H1 (cell line): ENCODE measurements around the gene MIEF2. TPM values are rescaled to one million over a fixed set of nuclear protein-coding genes. Genes with fewer than 3 reads are reported as not detected.
A peak's percentile ranks its signal among the peaks of the same experiment; 100 is the strongest.

Experiments used
- BCL11A ChIP-seq, 2 experiments: IDR thresholded peaks; one replicate each; pipeline ENCODE4 v1.6.1; 2011; ENCODE audit warnings: low read depth in 2 of 2, low read length in 2 of 2, mild to moderate bottlenecking in 2 of 2
- BRCA1 ChIP-seq: IDR thresholded peaks from 2 replicates; pipeline ENCODE4 v1.6.1; 2012; ENCODE audit warnings: low read depth, low read length, improper control_type of control experiment
- CBX5 ChIP-seq: fragments of 300-800, 300-1000 bp; sonication (generic); IDR thresholded peaks from 2 replicates; pipeline ENCODE4 v1.7.1; 2016; ENCODE audit warnings: antibody characterized with exemption, low read length, low read depth
- CHD1 ChIP-seq: IDR thresholded peaks from 2 replicates; pipeline ENCODE4 v1.6.1; 2012; ENCODE audit warnings: low read depth, low read length, improper control_type of control experiment
- CTCF ChIP-seq, 3 experiments: IDR thresholded peaks; 1 replicate in 2 of 3; 2 replicates in 1 of 3; pipeline versions ENCODE4 v1.5.1 to v1.6.1; 2011; ENCODE audit warnings: low read length in 3 of 3, mild to moderate bottlenecking in 3 of 3, inconsistent platforms in 2 of 3, low read depth in 1 of 3, moderate library complexity in 1 of 3; ENCODE audit not compliant: insufficient read depth in 1 of 3; ENCODE audit errors: control extremely low read depth in 1 of 3
- EP300 ChIP-seq, 2 experiments: IDR thresholded peaks; 1 replicate in 1 of 2; 2 replicates in 1 of 2; pipeline ENCODE4 v1.6.1; 2011 to 2012; ENCODE audit warnings: low read depth in 2 of 2, low read length in 2 of 2, mild to moderate bottlenecking in 2 of 2, borderline replicate concordance in 1 of 2, inconsistent platforms in 1 of 2, moderate library complexity in 1 of 2
- EZH2 ChIP-seq: fragments of 200-600 bp; sonication (generic); IDR thresholded peaks from 2 replicates; pipeline ENCODE4 v1.7.1; 2012; ENCODE audit warnings: low read depth, mild to moderate bottlenecking, moderate library complexity, low read length, inconsistent platforms; ENCODE audit not compliant: severe bottlenecking
- HDAC2 ChIP-seq, 2 experiments: fragments of 300-600 bp in 1 of 2; sonication (generic) in 1 of 2; IDR thresholded peaks; 2 replicates each; pipeline ENCODE4 v1.6.1; 2011 to 2012; ENCODE audit warnings: low read depth in 2 of 2, low read length in 2 of 2, mild to moderate bottlenecking in 2 of 2, moderate library complexity in 2 of 2, borderline replicate concordance in 1 of 2, inconsistent platforms in 1 of 2
- PHF8 ChIP-seq: fragments of 200-600 bp; sonication (generic); conservative IDR thresholded peaks from 2 replicates; pipeline ENCODE4 v1.7.1; 2012; ENCODE audit warnings: low read depth, mild to moderate bottlenecking, inconsistent platforms, low read length, moderate library complexity
- RNF2 ChIP-seq: fragments of 200-900, 300-1000 bp; sonication (generic); IDR thresholded peaks from 2 replicates; pipeline ENCODE4 v1.7.1; 2016; ENCODE audit warnings: borderline replicate concordance, low read depth, mild to moderate bottlenecking, antibody characterized with exemption, low read length; ENCODE audit not compliant: poor library complexity, severe bottlenecking; ENCODE audit errors: missing control alignments
- SIN3A ChIP-seq, 2 experiments: IDR thresholded peaks in 1 of 2; conservative IDR thresholded peaks in 1 of 2; 2 replicates each; pipeline ENCODE4 v1.6.1; 2011 to 2012; ENCODE audit warnings: low read length in 2 of 2, improper control_type of control experiment in 1 of 2, low read depth in 1 of 2, mild to moderate bottlenecking in 1 of 2
- TAF7 ChIP-seq: optimal IDR thresholded peaks from 2 replicates; pipeline ENCODE3; 2011; ENCODE audit warnings: low read depth, mild to moderate bottlenecking, inconsistent platforms, low read length, moderate library complexity, borderline replicate concordance
- USF2 ChIP-seq: IDR thresholded peaks from 2 replicates; pipeline ENCODE4 v1.6.1; 2011; ENCODE audit warnings: low read length, improper control_type of control experiment
- YY1 ChIP-seq: IDR thresholded peaks from 2 replicates; pipeline ENCODE4 v1.6.1; 2011; ENCODE audit warnings: low read depth, mild to moderate bottlenecking, low read length
- polyA plus RNA-seq, 7 experiments: library from polyadenylated mRNA; depleted of rRNA in 3 of 7; stranded (reverse) in 5 of 7; unstranded in 2 of 7; fragments of >200 nt in 5 of 7; fragments of 200-250 nt in 2 of 7; gene quantifications; 1 replicate in 5 of 7; 2 replicates in 1 of 7; 4 replicates in 1 of 7; pipeline versions ENCODE4 v1.2.1 to v1.2.3, GENCODE V29; 2011 to 2013; ENCODE audit warnings: missing spikeins in 2 of 7, mixed read lengths in 2 of 7
- total RNA-seq: library from RNA; stranded (reverse); fragmentation: NEBNext Ultra II Directional; extraction: Animal tissue kit (Norgen Biotek cat#: 25700); gene quantifications from 2 replicates; pipeline ENCODE4 v1.2.1, GENCODE V29; 2021

The MIEF2 gene
- total and polyA plus RNA-seq, 2 of the 8 experiments (the other 6 are each of a cell fraction or from before 2014, with no cell fraction given): 9.9 to 24.9 TPM

GRCh38 chr17:18217412-18218015 lies 42.9 kb upstream of the MIEF2 start (continued):
- TF ChIP-seq RNF2 (no peak), EZH2 (no peak), BCL11A (IDR thresholded peaks at IDR 0.05; ENCODE audit: low read depth in 2 of 2, low read length in 2 of 2) (no peak), USF2 (0 out of 2 replicates have a peak, but pooled peaks have one; percentile 3), CTCF (IDR thresholded peaks at IDR 0.05; ENCODE audit: control extremely low read depth in 1 of 3, insufficient read depth in 1 of 3, low read depth in 1 of 3, low read length in 3 of 3) (peak; percentile 92 to 99 (median 98)), EP300 (IDR thresholded peaks at IDR 0.05; ENCODE audit: borderline replicate concordance in 1 of 2, low read depth in 2 of 2, low read length in 2 of 2) (no peak), SIN3A (conservative IDR thresholded peaks at IDR 0.05 in 1 of 2, IDR thresholded peaks at IDR 0.05 in 1 of 2; ENCODE audit: low read depth in 1 of 2, low read length in 2 of 2) (no peak), PHF8 (no peak), YY1 (0 out of 2 replicates have a peak, but pooled peaks have one; percentile 42), CBX5 (no peak), TAF7 (no peak), BRCA1 (no peak), HDAC2 (IDR thresholded peaks at IDR 0.05; ENCODE audit: borderline replicate concordance in 1 of 2, low read depth in 2 of 2, low read length in 2 of 2) (no peak), CHD1 (no peak)
